SK-N-SH treated with all-trans-retinoic acid at 6 μM for 48 hours (cell line): ENCODE data around the gene RAB11FIP4.

Experiments
- ATAC-seq: fragments of 200-7000 bp; cut with Tn5 transposase; 3 replicates; pipeline ENCODE4 v1.9.1; 2020; ENCODE audit warnings: mild to moderate bottlenecking, moderate library complexity
- ARNTL ChIP-seq: fragments of 450-650 bp; formaldehyde crosslinking; IDR thresholded peaks from 2 replicates; pipeline ENCODE4 v1.5.0; 2020; ENCODE audit warnings: low read depth, mild to moderate bottlenecking, moderate library complexity, borderline replicate concordance
- BACH2 ChIP-seq: fragments of 250-450 bp; sonication (Bioruptor Pico); IDR thresholded peaks from 2 replicates; pipeline ENCODE4 v1.9.0; 2021; ENCODE audit warnings: mild to moderate bottlenecking, borderline replicate concordance
- CSRNP3 ChIP-seq: fragments of 250-450 bp; sonication (Bioruptor Pico); IDR thresholded peaks from 2 replicates; pipeline ENCODE4 v1.5.1; 2021; ENCODE audit warnings: mild to moderate bottlenecking, moderate library complexity
- GLIS3 ChIP-seq: fragments of 250-450 bp; sonication (Bioruptor Pico); IDR thresholded peaks from 2 replicates; pipeline ENCODE4 v1.5.0; 2020; ENCODE audit warnings: mild to moderate bottlenecking, moderate library complexity
- ISL1 ChIP-seq: fragments of 250-450 bp; sonication (Bioruptor Pico); IDR thresholded peaks from 2 replicates; pipeline ENCODE4 v2.1.2; 2022; ENCODE audit warnings: mild to moderate bottlenecking, moderate library complexity
- OSR1 ChIP-seq: fragments of 250-450 bp; sonication (Bioruptor Pico); IDR thresholded peaks from 2 replicates; pipeline ENCODE4 v1.8.0; 2022; ENCODE audit warnings: moderate library complexity, mild to moderate bottlenecking, inconsistent platforms
- PATZ1 ChIP-seq: fragments of 250-450 bp; sonication (Bioruptor Pico); IDR thresholded peaks from 2 replicates; pipeline ENCODE4 v1.8.0; 2020; ENCODE audit warnings: mild to moderate bottlenecking, moderate library complexity, borderline replicate concordance
- POU6F1 ChIP-seq: fragments of 250-450 bp; sonication (Bioruptor Pico); IDR thresholded peaks from 2 replicates; pipeline ENCODE4 v1.8.0; 2021; ENCODE audit warnings: low read depth, mild to moderate bottlenecking, moderate library complexity, borderline replicate concordance
- PPARA ChIP-seq: fragments of 250-450 bp; sonication (Bioruptor Pico); IDR thresholded peaks from 2 replicates; pipeline ENCODE4 v1.5.0; 2020; ENCODE audit warnings: mild to moderate bottlenecking, borderline replicate concordance
- RARB ChIP-seq: fragments of 250-450 bp; sonication (Bioruptor Pico); IDR thresholded peaks from 2 replicates; pipeline ENCODE4 v1.8.0; 2021; ENCODE audit warnings: mild to moderate bottlenecking, moderate library complexity
- SNAI2 ChIP-seq: fragments of 250-450 bp; sonication (Bioruptor Pico); IDR thresholded peaks from 2 replicates; pipeline ENCODE4 v1.5.0; 2020; ENCODE audit warnings: mild to moderate bottlenecking, moderate library complexity
- TCF4 ChIP-seq: fragments of 250-450 bp; sonication (Bioruptor Pico); IDR thresholded peaks from 2 replicates; pipeline ENCODE4 v1.8.0; 2021; ENCODE audit warnings: mild to moderate bottlenecking, moderate library complexity, borderline replicate concordance
- TOX ChIP-seq: fragments of 250-450 bp; sonication (Bioruptor Pico); IDR thresholded peaks from 2 replicates; pipeline ENCODE4 v1.8.0; 2021; ENCODE audit warnings: mild to moderate bottlenecking, moderate library complexity, borderline replicate concordance
- TSHZ2 ChIP-seq: fragments of 250-450 bp; sonication (Bioruptor Pico); IDR thresholded peaks from 2 replicates; pipeline ENCODE4 v1.5.0; 2020; ENCODE audit warnings: mild to moderate bottlenecking, moderate library complexity
- ZC3H10 ChIP-seq: fragments of 250-450 bp; sonication (Bioruptor Pico); IDR thresholded peaks from 2 replicates; pipeline ENCODE4 v1.5.1; 2021; ENCODE audit warnings: mild to moderate bottlenecking, moderate library complexity
- ZFP30 ChIP-seq: fragments of 450-650 bp; formaldehyde crosslinking; IDR thresholded peaks from 2 replicates; pipeline ENCODE4 v1.5.0; 2022; ENCODE audit warnings: mild to moderate bottlenecking, moderate library complexity
- ZNF565 ChIP-seq: fragments of 450-650 bp; formaldehyde crosslinking; conservative IDR thresholded peaks from 2 replicates; pipeline ENCODE4 v1.5.0; 2020; ENCODE audit warnings: low read depth, mild to moderate bottlenecking, moderate library complexity
- ZNF70 ChIP-seq: fragments of 450-650 bp; formaldehyde crosslinking; IDR thresholded peaks from 2 replicates; pipeline ENCODE4 v1.5.0; 2020; ENCODE audit warnings: mild to moderate bottlenecking, moderate library complexity
- ZNF8 ChIP-seq: fragments of 450-650 bp; formaldehyde crosslinking; IDR thresholded peaks from 2 replicates; pipeline ENCODE4 v1.5.0; 2020; ENCODE audit warnings: mild to moderate bottlenecking, moderate library complexity
- TF ChIP-seq, protein P1 (sequence below): fragments of 250-450 bp; sonication (Bioruptor Pico); IDR thresholded peaks from 2 replicates; pipeline ENCODE4 v1.5.1; 2020; ENCODE audit warnings: low read depth, mild to moderate bottlenecking, moderate library complexity

RAB11FIP4 gene

DNA sequence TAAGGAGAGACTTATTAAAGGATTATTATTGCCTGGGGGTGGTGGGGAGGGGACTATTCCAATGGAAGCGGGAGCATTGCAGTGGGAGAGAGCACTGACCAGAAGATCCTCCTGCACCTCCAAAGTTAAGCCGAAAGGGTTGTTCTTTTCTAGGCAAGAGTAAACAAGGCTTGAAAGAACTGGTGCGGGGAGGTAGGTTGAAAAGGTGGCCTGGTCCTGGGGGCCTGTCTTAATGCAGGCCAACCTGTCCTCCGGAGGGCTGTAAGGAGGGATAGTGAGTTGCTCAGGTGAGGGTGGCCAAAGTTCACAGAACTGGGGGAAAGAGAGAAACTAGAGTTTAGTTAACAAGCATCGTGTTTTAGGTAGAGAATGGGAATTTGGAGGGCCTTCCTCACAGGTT lies 65.3 kb downstream of the RAB11FIP4 start (continued):
- TF ChIP-seq, protein P1, sequence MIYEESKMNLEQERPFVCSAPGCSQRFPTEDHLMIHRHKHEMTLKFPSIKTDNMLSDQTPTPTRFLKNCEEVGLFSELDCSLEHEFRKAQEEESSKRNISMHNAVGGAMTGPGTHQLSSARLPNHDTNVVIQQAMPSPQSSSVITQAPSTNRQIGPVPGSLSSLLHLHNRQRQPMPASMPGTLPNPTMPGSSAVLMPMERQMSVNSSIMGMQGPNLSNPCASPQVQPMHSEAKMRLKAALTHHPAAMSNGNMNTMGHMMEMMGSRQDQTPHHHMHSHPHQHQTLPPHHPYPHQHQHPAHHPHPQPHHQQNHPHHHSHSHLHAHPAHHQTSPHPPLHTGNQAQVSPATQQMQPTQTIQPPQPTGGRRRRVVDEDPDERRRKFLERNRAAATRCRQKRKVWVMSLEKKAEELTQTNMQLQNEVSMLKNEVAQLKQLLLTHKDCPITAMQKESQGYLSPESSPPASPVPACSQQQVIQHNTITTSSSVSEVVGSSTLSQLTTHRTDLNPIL, result no peak

DNA sequence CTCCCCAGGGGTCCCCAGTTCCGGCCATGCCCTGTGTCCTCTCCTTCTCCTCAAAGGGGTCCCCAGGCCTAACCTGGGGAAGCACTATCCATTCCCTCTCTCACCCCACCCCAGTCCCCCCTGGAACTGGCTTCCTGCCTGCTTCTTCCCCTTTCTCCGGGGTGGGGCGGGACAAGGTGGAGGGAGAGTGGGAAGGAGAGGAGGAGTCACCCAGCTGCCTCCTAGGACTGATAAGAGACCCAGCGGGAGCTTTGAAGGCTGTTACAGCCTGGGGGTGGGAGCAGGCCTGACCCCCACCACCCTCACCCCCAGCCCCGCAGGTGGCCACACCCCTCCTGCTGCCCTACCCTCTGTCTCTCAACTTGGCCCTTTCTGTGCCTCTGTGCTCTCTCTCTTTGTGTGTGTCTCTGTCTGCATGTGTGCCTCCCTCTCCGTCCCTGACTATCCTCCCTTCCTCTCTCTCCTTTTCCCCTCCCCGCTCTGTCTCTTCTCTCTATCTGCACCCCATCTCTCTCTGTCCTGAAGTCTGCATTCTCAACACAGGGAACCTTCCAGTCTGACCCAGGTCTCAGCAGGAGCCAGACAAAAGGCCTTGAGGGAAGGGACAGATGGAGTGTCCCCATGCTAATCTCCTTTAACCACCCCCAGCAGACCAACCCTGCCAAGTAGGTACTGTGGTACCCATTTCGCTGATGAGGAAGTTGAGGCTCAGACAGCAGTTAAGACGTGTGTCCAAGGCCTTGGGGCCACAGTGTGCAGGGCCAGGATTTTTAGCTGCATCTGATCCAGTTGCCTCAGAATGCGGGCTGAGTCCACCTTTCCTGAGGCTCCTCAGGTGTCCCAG lies 66.1 kb downstream of the RAB11FIP4 start:
- ATAC-seq, result no peak
- TF ChIP-seq POU6F1 (CRISPR knock-in tag) (no peak), ZNF70 (no peak), PPARA (no peak), OSR1 (CRISPR knock-in tag) (no peak), TOX (CRISPR knock-in tag) (no peak), ZFP30 (CRISPR knock-in tag) (no peak), BACH2 (CRISPR knock-in tag) (no peak), ZC3H10 (CRISPR knock-in tag) (no peak), RARB (CRISPR knock-in tag) (no peak), TCF4 (CRISPR knock-in tag) (no peak), PATZ1 (CRISPR knock-in tag) (no peak), ZNF565 (no peak)

DNA sequence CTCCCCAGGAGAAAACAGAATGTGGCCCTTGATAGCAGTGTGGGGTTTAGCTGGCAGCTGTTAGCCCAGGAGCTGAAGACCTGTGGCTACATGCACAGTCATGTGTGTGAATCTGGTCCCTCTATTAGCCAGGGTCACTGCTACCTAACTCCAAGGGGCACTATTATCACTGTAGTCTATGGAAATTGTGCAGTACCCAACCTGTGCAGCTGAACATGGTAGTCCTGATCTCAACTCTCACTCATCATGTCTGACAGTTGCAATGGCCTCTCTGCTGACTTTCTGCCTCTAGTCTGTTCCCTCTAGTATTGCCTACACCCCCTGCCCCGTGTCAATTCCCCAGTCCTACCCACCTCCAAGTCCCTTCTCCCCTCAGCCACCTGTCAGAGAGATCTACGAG lies 67.4 kb downstream of the RAB11FIP4 start:
- TF ChIP-seq, protein P1, result no peak
- TF ChIP-seq SNAI2 (CRISPR knock-in tag) (no peak), ZNF565 (no peak), ISL1 (CRISPR knock-in tag) (no peak), PATZ1 (CRISPR knock-in tag) (no peak), ZNF8 (CRISPR knock-in tag) (no peak), CSRNP3 (CRISPR knock-in tag) (no peak), ZC3H10 (CRISPR knock-in tag) (no peak), ZFP30 (CRISPR knock-in tag) (no peak)
- ATAC-seq, result no peak

- no peak for ATAC-seq
- TF ChIP-seq ARNTL (CRISPR knock-in tag) (no peak), GLIS3 (CRISPR knock-in tag) (no peak), ZNF8 (CRISPR knock-in tag) (no peak), TSHZ2 (CRISPR knock-in tag) (no peak), ZC3H10 (CRISPR knock-in tag) (no peak), POU6F1 (CRISPR knock-in tag) (no peak)
These were observed 68.2 kb downstream of the RAB11FIP4 start for GRCh38 chr17:31459716-31460115.
